GM23338 (cell line): ENCODE data around the gene F7. TPM values are rescaled to one million over a fixed set of nuclear protein-coding genes. Genes with fewer than 3 reads are reported as not detected.

ENCODE experiments used
- ATAC-seq: fragments of 200-7000 bp; cut with Tn5 transposase; 3 replicates; pipeline ENCODE4 v1.9.1; 2020
- DNase-seq: peaks from one replicate; pipeline ENCODE4 v3.0.0-alpha.2; 2015; ENCODE audit warnings: low spot score
- H2AFZ ChIP-seq: fragments of 200-600 bp; sonication (generic); 2 replicates; pipeline ENCODE4 v1.8.0; 2016; ENCODE audit warnings: antibody characterized with exemption, mild to moderate bottlenecking, moderate library complexity
- H3F3A ChIP-seq: fragments of 200-600 bp; sonication (generic); replicated peaks from 2 replicates; pipeline ENCODE4 v1.8.0; 2017; ENCODE audit warnings: antibody characterized with exemption, mixed run types, low read depth
- H3K27ac ChIP-seq: fragments of 200-600 bp; sonication (generic); 2 replicates; pipeline ENCODE4 v1.6.1; 2016; ENCODE audit warnings: low read depth
- H3K27me3 ChIP-seq: fragments of 200-600 bp; sonication (generic); 2 replicates; pipeline ENCODE4 v1.8.0; 2016; ENCODE audit warnings: mild to moderate bottlenecking, mixed run types, moderate library complexity; ENCODE audit not compliant: insufficient read depth
- H3K36me3 ChIP-seq: fragments of 200-600 bp; sonication (generic); 2 replicates; pipeline ENCODE4 v1.8.0; 2016; ENCODE audit warnings: mild to moderate bottlenecking; ENCODE audit not compliant: insufficient read depth
- H3K4me1 ChIP-seq: fragments of 200-600 bp; sonication (generic); 2 replicates; pipeline ENCODE4 v1.8.0; 2016; ENCODE audit warnings: mild to moderate bottlenecking, moderate library complexity; ENCODE audit not compliant: insufficient read depth
- H3K4me2 ChIP-seq: fragments of 200-600 bp; sonication (generic); 2 replicates; pipeline ENCODE4 v1.7.1; 2017; ENCODE audit warnings: mixed run types
- H3K4me3 ChIP-seq: fragments of 200-600 bp; sonication (generic); 2 replicates; pipeline ENCODE4 v1.6.1; 2016; ENCODE audit warnings: mixed run types
- H3K79me2 ChIP-seq: fragments of 200-600 bp; sonication (generic); replicated peaks from 2 replicates; pipeline ENCODE4 v1.8.0; 2017; ENCODE audit warnings: mild to moderate bottlenecking; ENCODE audit not compliant: insufficient read depth
- H3K9me2 ChIP-seq: fragments of 200-600 bp; sonication (generic); 2 replicates; pipeline ENCODE4 v1.8.0; 2017; ENCODE audit not compliant: insufficient read depth
- H4K20me1 ChIP-seq: fragments of 200-600 bp; sonication (generic); replicated peaks from 2 replicates; pipeline ENCODE4 v1.8.0; 2017; ENCODE audit warnings: mild to moderate bottlenecking; ENCODE audit not compliant: insufficient read depth
- H3K27ac Mint-ChIP-seq: 2 replicates; pipeline ENCODE4 v1.8.0; 2020; ENCODE audit warnings: inconsistent platforms, mild to moderate bottlenecking, moderate library complexity, mixed read lengths
- H3K27me3 Mint-ChIP-seq: 3 replicates; pipeline ENCODE4 v1.8.0; 2022; ENCODE audit warnings: low read depth, mild to moderate bottlenecking, moderate library complexity, mixed read lengths, inconsistent platforms; ENCODE audit not compliant: insufficient read depth, poor library complexity
- H3K36me3 Mint-ChIP-seq: 3 replicates; pipeline ENCODE4 v1.8.0; 2021; ENCODE audit warnings: low read depth, mild to moderate bottlenecking, inconsistent platforms, moderate library complexity, mixed read lengths
- H3K4me1 Mint-ChIP-seq: 3 replicates; pipeline ENCODE4 v1.8.0; 2020; ENCODE audit warnings: mild to moderate bottlenecking, inconsistent platforms, mixed read lengths
- H3K4me3 Mint-ChIP-seq: 3 replicates; pipeline ENCODE4 v1.8.0; 2021; ENCODE audit warnings: moderate library complexity, mild to moderate bottlenecking, inconsistent platforms, mixed read lengths
- H3K9me3 Mint-ChIP-seq: 3 replicates; pipeline ENCODE4 v1.8.0; 2020; ENCODE audit warnings: moderate library complexity, mild to moderate bottlenecking, inconsistent platforms, mixed read lengths
- CREB1 ChIP-seq: fragments of 250-450 bp; sonication (Bioruptor Pico); IDR thresholded peaks from 2 replicates; pipeline ENCODE4 v1.5.0; 2020; ENCODE audit warnings: low read depth, mild to moderate bottlenecking, moderate library complexity
- EZH2 ChIP-seq: fragments of 200-600 bp; sonication (generic); IDR thresholded peaks from one replicate; pipeline ENCODE4 v1.8.0; 2017; ENCODE audit warnings: antibody characterized with exemption, mild to moderate bottlenecking, low read depth; ENCODE audit not compliant: unreplicated experiment
- EZH2phosphoT487 ChIP-seq: fragments of 200-600 bp; sonication (generic); IDR thresholded peaks from one replicate; pipeline ENCODE4 v1.8.1; 2018; ENCODE audit warnings: antibody characterized with exemption; ENCODE audit not compliant: unreplicated experiment
- JUNB ChIP-seq: IDR thresholded peaks from one replicate; pipeline ENCODE4 v1.6.1; 2016; ENCODE audit warnings: antibody characterized with exemption; ENCODE audit not compliant: unreplicated experiment
- POLR2AphosphoS5 ChIP-seq: IDR thresholded peaks from 2 replicates; pipeline ENCODE4 v1.6.1; 2016; ENCODE audit warnings: antibody characterized with exemption, low read depth
- ZNF114 ChIP-seq: fragments of 250-450 bp; sonication (Bioruptor Pico); IDR thresholded peaks from 2 replicates; pipeline ENCODE4 v1.5.0; 2020; ENCODE audit warnings: mild to moderate bottlenecking, moderate library complexity
- ZNF331 ChIP-seq: fragments of 250-450 bp; sonication (Bioruptor Pico); IDR thresholded peaks from 2 replicates; pipeline ENCODE4 v1.5.0; 2020; ENCODE audit warnings: low read depth, mild to moderate bottlenecking, moderate library complexity
- polyA plus RNA-seq: library from polyadenylated mRNA; unstranded; fragments of >200 nt; fragmentation: Nextera tagmentation; extraction: Ambion mirVana; gene quantifications from 2 replicates; pipeline ENCODE4 v1.2.1, GENCODE V29; 2016
- total RNA-seq: library from RNA; depleted of rRNA; stranded (reverse); fragments of >200 nt; shearing (Covaris generic); gene quantifications from 2 replicates; pipeline ENCODE4 v1.2.3, GENCODE V29; 2014
- TF ChIP-seq, protein P1 (sequence below): IDR thresholded peaks from 2 replicates; pipeline ENCODE4 v1.6.1; 2016; ENCODE audit warnings: antibody characterized with exemption
- TF ChIP-seq, protein P2 (sequence below), 2 experiments: fragments of 200-600 bp in 1 of 2; sonication (generic) in 1 of 2; conservative IDR thresholded peaks; 2 replicates each; pipeline versions ENCODE4 v1.5.1 to v1.6.1; 2016 to 2017; ENCODE audit warnings: antibody characterized with exemption in 2 of 2, low read depth in 2 of 2, mild to moderate bottlenecking in 2 of 2, moderate library complexity in 1 of 2

The F7 gene
- total and polyA plus RNA-seq, 2 experiments from 2014 or later: 0.16 to 0.24 TPM

DNA sequence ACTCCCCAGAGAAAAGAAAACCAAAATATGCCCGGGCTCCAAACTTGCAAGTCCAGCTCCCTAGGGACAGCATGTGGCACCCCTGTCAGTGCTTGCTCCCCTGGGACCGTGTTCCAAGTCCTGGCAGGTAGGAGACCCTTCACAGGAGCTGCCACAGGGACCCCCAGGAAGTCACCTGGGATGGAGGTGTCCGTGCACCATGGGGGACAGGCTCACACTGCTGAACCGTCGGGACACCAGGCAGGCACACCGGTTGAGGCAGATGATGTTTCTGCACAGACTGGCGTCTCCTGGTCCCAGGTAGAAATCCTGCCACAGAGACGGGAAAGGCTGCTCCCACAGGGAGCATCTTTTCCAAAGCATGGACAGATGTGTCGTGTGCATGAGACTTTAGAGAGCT lies 41.2 kb downstream of the F7 start:
- H2AFZ ChIP-seq: no peak overlapping the region

DNA sequence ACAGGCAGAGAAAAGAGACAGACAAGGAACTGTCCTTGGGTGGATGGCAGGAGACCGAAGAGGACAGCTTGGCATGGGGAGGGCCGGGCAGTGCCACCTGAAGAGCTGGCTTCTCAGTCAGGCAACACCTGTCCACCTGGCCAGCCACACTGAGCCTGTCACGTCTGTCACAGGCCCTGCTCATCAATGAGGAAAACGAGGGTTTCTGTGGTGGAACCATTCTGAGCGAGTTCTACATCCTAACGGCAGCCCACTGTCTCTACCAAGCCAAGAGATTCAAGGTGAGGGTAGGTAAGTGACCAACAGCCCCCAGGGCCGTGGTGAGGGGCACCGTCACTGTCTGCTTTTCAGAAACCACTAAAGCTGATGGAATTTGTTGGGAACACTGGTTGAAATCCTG lies 41.6 kb downstream of the F7 start:
- Histone ChIP-seq H2AFZ (no peak overlapping the region), H3K36me3 (no peaks in the 10 kb centered on the region), H3F3A (peaks cover 3% of the 10 kb centered on the region; the same call in 1 of the 2 replicates), H3K4me1 (0 out of 2 replicates have a peak, but pooled peaks cover 1% of the 10 kb centered on the region), H4K20me1 (no peaks in the 10 kb centered on the region), H3K27ac (no peak overlapping the region), H3K27me3 (peaks cover 6% of the 10 kb centered on the region), H3K4me3 (no peak overlapping the region), H3K79me2 (no peaks in the 10 kb centered on the region), H3K9me2 (no peaks in the 10 kb centered on the region), H3K4me2 (no peak overlapping the region)
- peaks cover 12% of the 10 kb centered on the region for H3K27me3 Mint-ChIP-seq
- no peak for DNase-seq
- H3K27ac Mint-ChIP-seq: no peak overlapping the region
- no peak for ATAC-seq
- no peak overlapping the region for H3K4me3 Mint-ChIP-seq
- no peaks in the 10 kb centered on the region for H3K36me3 Mint-ChIP-seq
- peaks cover 4% of the 10 kb centered on the region for H3K4me1 Mint-ChIP-seq
- no peaks in the 10 kb centered on the region for H3K9me3 Mint-ChIP-seq
- TF ChIP-seq ZNF331 (CRISPR knock-in tag) (no peak), EZH2 (no peak), ZNF114 (CRISPR knock-in tag) (no peak), POLR2AphosphoS5 (no peak), EZH2phosphoT487 (no peak), CREB1 (no peak), JUNB (no peak)
- TF ChIP-seq, protein P1, sequence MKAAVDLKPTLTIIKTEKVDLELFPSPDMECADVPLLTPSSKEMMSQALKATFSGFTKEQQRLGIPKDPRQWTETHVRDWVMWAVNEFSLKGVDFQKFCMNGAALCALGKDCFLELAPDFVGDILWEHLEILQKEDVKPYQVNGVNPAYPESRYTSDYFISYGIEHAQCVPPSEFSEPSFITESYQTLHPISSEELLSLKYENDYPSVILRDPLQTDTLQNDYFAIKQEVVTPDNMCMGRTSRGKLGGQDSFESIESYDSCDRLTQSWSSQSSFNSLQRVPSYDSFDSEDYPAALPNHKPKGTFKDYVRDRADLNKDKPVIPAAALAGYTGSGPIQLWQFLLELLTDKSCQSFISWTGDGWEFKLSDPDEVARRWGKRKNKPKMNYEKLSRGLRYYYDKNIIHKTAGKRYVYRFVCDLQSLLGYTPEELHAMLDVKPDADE: no peak
- TF ChIP-seq, protein P2, sequence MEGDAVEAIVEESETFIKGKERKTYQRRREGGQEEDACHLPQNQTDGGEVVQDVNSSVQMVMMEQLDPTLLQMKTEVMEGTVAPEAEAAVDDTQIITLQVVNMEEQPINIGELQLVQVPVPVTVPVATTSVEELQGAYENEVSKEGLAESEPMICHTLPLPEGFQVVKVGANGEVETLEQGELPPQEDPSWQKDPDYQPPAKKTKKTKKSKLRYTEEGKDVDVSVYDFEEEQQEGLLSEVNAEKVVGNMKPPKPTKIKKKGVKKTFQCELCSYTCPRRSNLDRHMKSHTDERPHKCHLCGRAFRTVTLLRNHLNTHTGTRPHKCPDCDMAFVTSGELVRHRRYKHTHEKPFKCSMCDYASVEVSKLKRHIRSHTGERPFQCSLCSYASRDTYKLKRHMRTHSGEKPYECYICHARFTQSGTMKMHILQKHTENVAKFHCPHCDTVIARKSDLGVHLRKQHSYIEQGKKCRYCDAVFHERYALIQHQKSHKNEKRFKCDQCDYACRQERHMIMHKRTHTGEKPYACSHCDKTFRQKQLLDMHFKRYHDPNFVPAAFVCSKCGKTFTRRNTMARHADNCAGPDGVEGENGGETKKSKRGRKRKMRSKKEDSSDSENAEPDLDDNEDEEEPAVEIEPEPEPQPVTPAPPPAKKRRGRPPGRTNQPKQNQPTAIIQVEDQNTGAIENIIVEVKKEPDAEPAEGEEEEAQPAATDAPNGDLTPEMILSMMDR (conservative IDR thresholded peaks at IDR 0.05; ENCODE audit: low read depth in 2 of 2): no peak

More for the DNA sequence above, 41.2 kb downstream of the F7 start:
- H3K4me2 ChIP-seq: no peak overlapping the region
- peaks cover 3% of the 10 kb centered on the region; the same call in 2 of the 3 replicates for H3K4me1 Mint-ChIP-seq
- no peak overlapping the region for H3K27ac ChIP-seq
- no peaks in the 10 kb centered on the region for H3K4me1 ChIP-seq
- no peak for DNase-seq
- H3K9me3 Mint-ChIP-seq: no peaks in the 10 kb centered on the region
- H3K27me3 Mint-ChIP-seq: peaks cover 8% of the 10 kb centered on the region
- no peak overlapping the region for H3K27ac Mint-ChIP-seq
- H3K79me2 ChIP-seq: no peaks in the 10 kb centered on the region
- H3K4me3 ChIP-seq: no peak overlapping the region
- H3K27me3 ChIP-seq: peaks cover 2% of the 10 kb centered on the region; the same call in 1 of the 2 replicates
- no peaks in the 10 kb centered on the region for H3K9me2 ChIP-seq
- no peak overlapping the region for H3K4me3 Mint-ChIP-seq
- H3K36me3 ChIP-seq: no peaks in the 10 kb centered on the region
- no peaks in the 10 kb centered on the region for H4K20me1 ChIP-seq
- H3F3A ChIP-seq: no peaks in the 10 kb centered on the region
- no peak for ATAC-seq
- TF ChIP-seq, protein P2 (conservative IDR thresholded peaks at IDR 0.05; ENCODE audit: low read depth in 2 of 2): no peak
- TF ChIP-seq CREB1 (no peak), JUNB (no peak)
- no peaks in the 10 kb centered on the region for H3K36me3 Mint-ChIP-seq
